ENCODE data around the gene CSMD2.

DNA sequence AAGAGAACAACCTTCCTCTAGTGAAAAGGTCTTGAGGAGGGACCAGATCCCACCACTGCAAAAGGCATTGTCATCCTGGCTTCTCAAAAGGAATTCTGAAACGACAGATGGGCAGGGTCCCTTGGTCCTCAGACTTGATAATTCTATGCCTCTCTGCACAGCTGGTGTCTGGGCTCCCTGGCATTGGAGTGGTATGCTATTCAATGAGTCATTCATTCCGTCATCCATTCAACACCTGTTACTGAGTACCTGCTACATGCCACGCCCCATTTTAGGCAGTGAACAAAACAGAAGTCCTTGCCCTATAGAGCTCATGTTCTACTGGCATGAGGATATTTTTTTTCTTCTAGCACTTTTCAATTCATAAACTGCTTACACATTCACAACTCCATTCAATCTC is 347.0 kb downstream of the CSMD2 start:
- TF ChIP-seq MAX (IDR thresholded peaks at IDR 0.05) (no peak), CREB1 (IDR thresholded peaks at IDR 0.05; ENCODE audit: low read depth) (no peak), YY1 (IDR thresholded peaks at IDR 0.05; ENCODE audit: low read depth) (no peak), NFIC (IDR thresholded peaks at IDR 0.05) (no peak), EP300 (IDR thresholded peaks at IDR 0.05; ENCODE audit: borderline replicate concordance) (no peak), RAD21 (IDR thresholded peaks at IDR 0.05; ENCODE audit: low read depth) (no peak)
